HepG2 (cell line): Measurements from ENCODE around the gene DCAF16. TPM values are rescaled to one million over a fixed set of nuclear protein-coding genes. Genes with fewer than 3 reads are reported as not detected.

Experiments
- BHLHE40 ChIP-seq: IDR thresholded peaks from 2 replicates; pipeline ENCODE4 v1.6.1; 2011; ENCODE audit warnings: low read length, improper control_type of control experiment
- CC2D1A ChIP-seq: sonication (generic); formaldehyde crosslinking; IDR thresholded peaks from 2 replicates; pipeline ENCODE4 v1.8.1; 2023; ENCODE audit warnings: mild to moderate bottlenecking, missing genetic modification reagents
- ETV5 ChIP-seq: IDR thresholded peaks from 2 replicates; pipeline ENCODE4 v1.6.1; 2018; ENCODE audit warnings: missing biosample characterization, missing genetic modification reagents, inconsistent platforms, borderline replicate concordance
- GATA4 ChIP-seq: sonication (generic); IDR thresholded peaks from 2 replicates; pipeline ENCODE4 v1.6.1; 2016; ENCODE audit warnings: antibody characterized with exemption, low read depth, borderline replicate concordance
- HCFC1 ChIP-seq: fragments of 150-350 bp; IDR thresholded peaks from 2 replicates; pipeline ENCODE4 v1.6.1; 2014; ENCODE audit warnings: low read depth, low read length
- JUN ChIP-seq: sonication (generic); formaldehyde crosslinking; IDR thresholded peaks from 2 replicates; pipeline ENCODE4 v1.4.0; 2020; ENCODE audit warnings: mild to moderate bottlenecking, missing genetic modification reagents
- MEIS1 ChIP-seq: sonication (generic); formaldehyde crosslinking; IDR thresholded peaks from 2 replicates; pipeline ENCODE4 v1.9.0; 2021; ENCODE audit warnings: mild to moderate bottlenecking, missing genetic modification reagents, moderate library complexity, borderline replicate concordance
- MXI1 ChIP-seq: IDR thresholded peaks from 3 replicates; pipeline ENCODE4 v1.6.1; 2012; ENCODE audit warnings: low read depth, low read length, inconsistent platforms, borderline replicate concordance
- TBL1XR1 ChIP-seq: fragments of 150-350 bp; IDR thresholded peaks from 2 replicates; pipeline ENCODE4 v1.6.1; 2014; ENCODE audit warnings: borderline replicate concordance, low read length; ENCODE audit not compliant: partially characterized antibody
- THAP7 ChIP-seq: sonication (generic); formaldehyde crosslinking; IDR thresholded peaks from 2 replicates; pipeline ENCODE4 v1.8.1; 2023; ENCODE audit warnings: mild to moderate bottlenecking, missing genetic modification reagents
- TOPORS ChIP-seq: sonication (generic); formaldehyde crosslinking; IDR thresholded peaks from 2 replicates; pipeline ENCODE4 v1.8.0; 2023; ENCODE audit warnings: mild to moderate bottlenecking, missing genetic modification reagents
- ZBTB34 ChIP-seq: sonication (generic); formaldehyde crosslinking; IDR thresholded peaks from 2 replicates; pipeline ENCODE4 v1.8.0; 2022; ENCODE audit warnings: mild to moderate bottlenecking, missing genetic modification reagents
- ZFP62 ChIP-seq: sonication (generic); formaldehyde crosslinking; IDR thresholded peaks from 2 replicates; pipeline ENCODE4 v1.4.0; 2020; ENCODE audit warnings: missing genetic modification reagents
- ZNF34 ChIP-seq: sonication (generic); formaldehyde crosslinking; IDR thresholded peaks from 2 replicates; pipeline ENCODE4 v1.4.0; 2020; ENCODE audit warnings: mild to moderate bottlenecking, missing genetic modification reagents, borderline replicate concordance
- ZNF362 ChIP-seq: sonication (generic); formaldehyde crosslinking; IDR thresholded peaks from 2 replicates; pipeline ENCODE4 v1.4.0; 2020; ENCODE audit warnings: missing genetic modification reagents, mild to moderate bottlenecking, borderline replicate concordance
- ZNF414 ChIP-seq: sonication (generic); formaldehyde crosslinking; IDR thresholded peaks from 2 replicates; pipeline ENCODE4 v1.5.0; 2020; ENCODE audit warnings: missing genetic modification reagents
- ZNF562 ChIP-seq: sonication (generic); formaldehyde crosslinking; IDR thresholded peaks from 2 replicates; pipeline ENCODE4 v1.8.0; 2022; ENCODE audit warnings: missing genetic modification reagents, borderline replicate concordance
- ZNF572 ChIP-seq: sonication (generic); formaldehyde crosslinking; IDR thresholded peaks from 2 replicates; pipeline ENCODE4 v1.5.1; 2020; ENCODE audit warnings: mild to moderate bottlenecking, missing genetic modification reagents
- ZNF598 ChIP-seq: sonication (generic); formaldehyde crosslinking; IDR thresholded peaks from 2 replicates; pipeline ENCODE4 v1.5.1; 2020; ENCODE audit warnings: mild to moderate bottlenecking, missing genetic modification reagents, borderline replicate concordance
- ZNF879 ChIP-seq: sonication (generic); formaldehyde crosslinking; IDR thresholded peaks from 2 replicates; pipeline ENCODE4 v1.8.1; 2023; ENCODE audit warnings: missing genetic modification reagents
- ZSCAN12 ChIP-seq: sonication (generic); formaldehyde crosslinking; IDR thresholded peaks from 2 replicates; pipeline ENCODE4 v1.9.0; 2021; ENCODE audit warnings: mild to moderate bottlenecking, missing genetic modification reagents
- ZSCAN30 ChIP-seq: sonication (generic); formaldehyde crosslinking; IDR thresholded peaks from 2 replicates; pipeline ENCODE4 v1.5.0; 2020; ENCODE audit warnings: mild to moderate bottlenecking, missing genetic modification reagents
- ZXDC ChIP-seq: sonication (generic); formaldehyde crosslinking; IDR thresholded peaks from 2 replicates; pipeline ENCODE4 v1.5.0; 2020; ENCODE audit warnings: mild to moderate bottlenecking, missing genetic modification reagents
- polyA plus RNA-seq, 8 experiments: library from polyadenylated mRNA; depleted of rRNA in 3 of 8; stranded (reverse) in 7 of 8; unstranded in 1 of 8; fragments of >200 nt; fragmentation: Illumina TruSeq in 4 of 8; extraction: Trizol in 4 of 8; gene quantifications; 2 replicates each; pipeline versions ENCODE4 v1.2.1 to v1.2.3, GENCODE V29; 2011 to 2016; ENCODE audit warnings: low read depth in 4 of 8, missing spikeins in 1 of 8, mixed read lengths in 1 of 8; ENCODE audit not compliant: insufficient read depth in 1 of 8
- total RNA-seq, 5 experiments: library from RNA; depleted of rRNA; stranded (reverse); fragments of >200 nt; fragmentation: Illumina TruSeq; extraction: Trizol; gene quantifications; 2 replicates each; pipeline ENCODE4 v1.2.3, GENCODE V29; 2016; ENCODE audit warnings: low read depth in 1 of 5

Gene DCAF16
- total and polyA plus RNA-seq, 2 of the 13 experiments (the other 11 are each of a cell fraction or from before 2014, with no cell fraction given): 37.5 to 41.9 TPM

GRCh38 chr4:17810260-17811077 is at the start of gene DCAF16, which contains the start of gene NCAPG (continued):
- TF ChIP-seq BHLHE40: no peak
- TF ChIP-seq TOPORS (CRISPR knock-in tag): no peak
- 0 out of 2 replicates have a peak, but pooled peaks have one; percentile 41 for TF ChIP-seq ZBTB34 (CRISPR knock-in tag)
- TF ChIP-seq GATA4: peak; percentile 46
- TF ChIP-seq ZNF598 (CRISPR knock-in tag): peak; percentile 94
- TF ChIP-seq TBL1XR1: peak; percentile 63
- no peak; the same call in 1 of the 2 replicates for TF ChIP-seq ZXDC (CRISPR knock-in tag)
- 0 out of 2 replicates have a peak, but pooled peaks have one; percentile 63 for TF ChIP-seq ZSCAN12
- TF ChIP-seq MEIS1 (CRISPR knock-in tag): peak; percentile 47; the same call in 1 of the 2 replicates
- no peak for TF ChIP-seq ZNF362 (CRISPR knock-in tag)
- TF ChIP-seq ZNF34 (CRISPR knock-in tag): no peak
- no peak for TF ChIP-seq JUN
- TF ChIP-seq HCFC1: peak; percentile 32; the same call in 1 of the 2 replicates
- peak; percentile 79; the same call in 1 of the 2 replicates for TF ChIP-seq ZNF562 (CRISPR knock-in tag)
- TF ChIP-seq THAP7 (CRISPR knock-in tag): peak; percentile 70; the same call in 1 of the 2 replicates
- no peak for TF ChIP-seq CC2D1A (CRISPR knock-in tag)
- TF ChIP-seq ZSCAN30 (CRISPR knock-in tag): no peak
- TF ChIP-seq ZNF414 (CRISPR knock-in tag): no peak
- TF ChIP-seq ETV5 (CRISPR knock-in tag): peak; percentile 75; the same call in 1 of the 2 replicates
- TF ChIP-seq ZNF572 (CRISPR knock-in tag): peak; percentile 86
- TF ChIP-seq ZNF879 (CRISPR knock-in tag): no peak
- peak; percentile 90; the same call in 2 of the 3 replicates for TF ChIP-seq MXI1
- no peak for TF ChIP-seq ZFP62
